Measurements from ENCODE around the gene GPR137.

DNA sequence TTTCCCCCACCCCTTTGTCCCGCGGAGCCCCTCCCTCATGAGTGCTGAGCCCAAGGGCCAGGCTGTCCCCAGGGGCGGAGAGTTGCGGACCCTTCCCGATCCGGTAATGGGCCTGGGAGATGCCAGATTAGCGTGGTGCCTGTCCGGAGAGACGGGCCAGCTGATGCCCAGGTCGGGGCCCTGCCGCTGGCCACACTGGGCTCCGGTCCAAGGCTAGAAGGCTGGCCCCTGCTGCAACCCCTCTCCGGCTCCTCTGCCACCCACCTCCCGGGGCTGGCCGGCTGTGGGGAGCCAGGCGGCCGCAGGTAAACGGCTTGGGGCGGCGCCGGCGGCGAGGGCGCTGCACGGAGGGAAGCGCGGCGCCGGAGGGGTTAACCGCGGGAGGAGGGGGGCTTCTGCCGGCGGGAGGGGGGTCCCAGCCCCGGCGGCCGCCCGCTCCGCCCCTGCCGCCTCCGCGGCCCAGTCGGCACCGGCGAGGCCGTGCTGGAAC lies 5.7 kb downstream of the GPR137 start, which contains the start of gene KCNK4:
- TF ChIP-seq EZH2 (IDR thresholded peaks at IDR 0.05; ENCODE audit: low read length, unreplicated experiment): no peak
- TF ChIP-seq, protein P1, sequence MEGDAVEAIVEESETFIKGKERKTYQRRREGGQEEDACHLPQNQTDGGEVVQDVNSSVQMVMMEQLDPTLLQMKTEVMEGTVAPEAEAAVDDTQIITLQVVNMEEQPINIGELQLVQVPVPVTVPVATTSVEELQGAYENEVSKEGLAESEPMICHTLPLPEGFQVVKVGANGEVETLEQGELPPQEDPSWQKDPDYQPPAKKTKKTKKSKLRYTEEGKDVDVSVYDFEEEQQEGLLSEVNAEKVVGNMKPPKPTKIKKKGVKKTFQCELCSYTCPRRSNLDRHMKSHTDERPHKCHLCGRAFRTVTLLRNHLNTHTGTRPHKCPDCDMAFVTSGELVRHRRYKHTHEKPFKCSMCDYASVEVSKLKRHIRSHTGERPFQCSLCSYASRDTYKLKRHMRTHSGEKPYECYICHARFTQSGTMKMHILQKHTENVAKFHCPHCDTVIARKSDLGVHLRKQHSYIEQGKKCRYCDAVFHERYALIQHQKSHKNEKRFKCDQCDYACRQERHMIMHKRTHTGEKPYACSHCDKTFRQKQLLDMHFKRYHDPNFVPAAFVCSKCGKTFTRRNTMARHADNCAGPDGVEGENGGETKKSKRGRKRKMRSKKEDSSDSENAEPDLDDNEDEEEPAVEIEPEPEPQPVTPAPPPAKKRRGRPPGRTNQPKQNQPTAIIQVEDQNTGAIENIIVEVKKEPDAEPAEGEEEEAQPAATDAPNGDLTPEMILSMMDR (conservative IDR thresholded peaks at IDR 0.05; ENCODE audit: low read depth, low read length): no peak

All from PC-3 (cell line).